HAP-1 (cell line): ENCODE results near the gene RPS6KB1.
"Not testable (repeated sequence)": the region's sequence is repeated elsewhere in the genome, so short reads cannot be mapped to it uniquely, and the experiment has no call there.

Experiments
- DNase-seq, 2 experiments: peaks; one replicate each; pipeline ENCODE4 v3.0.0-alpha.2; 2016 to 2020; ENCODE audit warnings: low spot score in 2 of 2
- H3K27me3 ChIP-seq: fragments of 250-450 bp; sonication (Bioruptor Pico); 2 replicates; pipeline ENCODE4 v1.5.1; 2020; ENCODE audit warnings: low read depth, mild to moderate bottlenecking, moderate library complexity
- H3K36me3 ChIP-seq: fragments of 250-450 bp; sonication (Bioruptor Pico); replicated peaks from 2 replicates; pipeline ENCODE4 v1.5.1; 2020; ENCODE audit warnings: mild to moderate bottlenecking
- H3K4me1 ChIP-seq: fragments of 250-450 bp; sonication (Bioruptor Pico); 2 replicates; pipeline ENCODE4 v1.5.1; 2020; ENCODE audit warnings: mild to moderate bottlenecking
- H3K4me3 ChIP-seq: fragments of 250-450 bp; sonication (Bioruptor Pico); 2 replicates; pipeline ENCODE4 v1.5.1; 2020; ENCODE audit warnings: mild to moderate bottlenecking, moderate library complexity
- H3K9me3 ChIP-seq: fragments of 250-450 bp; sonication (Bioruptor Pico); 2 replicates; pipeline ENCODE4 v1.5.1; 2020; ENCODE audit warnings: mild to moderate bottlenecking, moderate library complexity
- in situ Hi-C: fragments of 300-500 bp; cut with MboI; formaldehyde crosslinking; loops from 3 replicates; pipeline ENCODE4 v1.14.3; 2020; ENCODE audit warnings: low sequenced_read_pairs, inconsistent platforms, mixed read lengths

Gene RPS6KB1

GRCh38 chr17:59973483-59973882, 80.6 kb downstream of the RPS6KB1 start:
- H3K36me3 ChIP-seq, H3K9me3 ChIP-seq, H3K27me3 ChIP-seq, in situ Hi-C loops, H3K4me3 ChIP-seq, H3K4me1 ChIP-seq, DNase-seq: not testable (repeated sequence)

- in situ Hi-C loops, H3K4me1 ChIP-seq, DNase-seq, H3K27me3 ChIP-seq, H3K4me3 ChIP-seq, H3K9me3 ChIP-seq, H3K36me3 ChIP-seq: not testable (repeated sequence)
These were observed 82.2 kb downstream of the RPS6KB1 start for GRCh38 chr17:59975166-59975565.

GRCh38 chr17:59996608-59997007, 103.7 kb downstream of the RPS6KB1 start:
- H3K36me3 ChIP-seq, in situ Hi-C loops, H3K27me3 ChIP-seq, H3K9me3 ChIP-seq, H3K4me1 ChIP-seq, H3K4me3 ChIP-seq, DNase-seq: not testable (repeated sequence)
